ENCODE measurements around the gene TMEM176A.

DNA sequence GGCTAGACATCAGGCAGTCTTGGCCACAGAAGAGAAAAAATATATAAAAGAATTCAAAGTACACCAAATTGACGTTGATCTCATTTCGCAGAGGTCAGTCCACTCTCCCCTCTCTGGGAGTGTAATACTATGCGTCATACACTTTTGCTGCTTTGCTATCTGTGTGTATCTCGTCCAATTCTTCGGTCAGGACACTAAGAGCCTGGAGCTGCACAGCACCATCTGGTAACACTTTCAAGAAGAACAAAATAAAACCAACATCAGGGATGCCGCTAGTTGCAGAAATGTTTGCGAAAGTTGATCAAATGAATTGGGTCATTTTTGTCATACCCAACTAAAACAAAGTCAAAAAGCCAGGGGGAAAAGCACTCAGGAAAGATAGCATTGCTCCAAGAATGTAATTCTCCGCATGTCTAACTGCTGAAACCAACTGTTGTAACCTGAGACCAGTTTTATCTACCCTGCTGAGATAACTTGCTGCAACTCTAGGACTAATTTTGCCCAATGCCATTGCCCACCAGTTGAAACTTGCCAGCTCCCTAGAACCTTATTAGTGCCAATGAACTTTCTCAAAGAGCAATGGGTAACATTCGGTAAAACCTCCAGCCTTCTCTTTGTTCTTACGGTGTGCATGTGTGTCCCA lies 23.0 kb downstream of the TMEM176A start:
- TF ChIP-seq EZH2 (IDR thresholded peaks at IDR 0.05; ENCODE audit: insufficient read depth, poor library complexity, severe bottlenecking) (no peak), EZH2phosphoT487 (IDR thresholded peaks at IDR 0.05; ENCODE audit: insufficient read depth, low read depth) (no peak)
